Kidney (tissue), 14 donors: ENCODE measurements around the gene BMP8B. TPM values are rescaled to one million over a fixed set of nuclear protein-coding genes. Genes with fewer than 3 reads are reported as not detected.
"Not testable (repeated sequence)": the region's sequence is repeated elsewhere in the genome, so short reads cannot be mapped to it uniquely, and the experiment has no call there.

ENCODE experiments used
- DNase-seq, 5 donors: peaks; one replicate each; pipeline ENCODE4 v3.0.0-alpha.2; 2013 to 2020
- FAIRE-seq: peaks from 2 replicates; lab custom pipeline; 2012; peaks lifted over from hg19 to GRCh38; lab: Jason Lieb, UNC
- H3K27ac ChIP-seq, 2 donors: one replicate each; pipeline ENCODE4 v1.7.0; 2013; ENCODE audit warnings: low read depth in 2 of 2, low read length in 2 of 2, inconsistent platforms in 1 of 2
- H3K27me3 ChIP-seq: one replicate; pipeline ENCODE4 v1.7.1; 2013; ENCODE audit warnings: low read length, inconsistent platforms; ENCODE audit not compliant: control insufficient read depth, insufficient read depth
- H3K36me3 ChIP-seq, 3 donors: one replicate each; pipeline versions ENCODE4 v1.7.0 to v1.7.1; 2013; ENCODE audit warnings: low read length in 3 of 3, control low read depth in 1 of 3, inconsistent platforms in 1 of 3; ENCODE audit not compliant: insufficient read depth in 3 of 3, control insufficient read depth in 2 of 3
- H3K4me1 ChIP-seq, 3 donors: one replicate each; pipeline versions ENCODE4 v1.7.0 to v1.7.1; 2013; ENCODE audit warnings: low read length in 3 of 3, inconsistent platforms in 1 of 3, low read depth in 1 of 3; ENCODE audit not compliant: control insufficient read depth in 2 of 3, insufficient read depth in 2 of 3
- H3K4me3 ChIP-seq, 3 donors: one replicate each; pipeline versions ENCODE4 v1.7.0 to v1.8.1; 2013; ENCODE audit warnings: low read length in 3 of 3, control low read depth in 1 of 3, inconsistent platforms in 1 of 3
- H3K9ac ChIP-seq, 3 donors: one replicate each; pipeline versions ENCODE4 v1.7.0 to v1.7.1; 2013; ENCODE audit warnings: low read length in 3 of 3, control low read depth in 1 of 3, inconsistent platforms in 1 of 3
- H3K9me3 ChIP-seq, 3 donors: one replicate each; pipeline versions ENCODE4 v1.7.0 to v1.7.1; 2013; ENCODE audit warnings: low read length in 3 of 3, control low read depth in 1 of 3, inconsistent platforms in 1 of 3; ENCODE audit not compliant: control insufficient read depth in 2 of 3, insufficient read depth in 1 of 3
- intact Hi-C: fragments of 100-400 bp; cut with DNase I; formaldehyde crosslinking; loops from one replicate; pipeline ENCODE4 v1.11.1; 2022
- polyA plus RNA-seq: library from polyadenylated mRNA; stranded (reverse); fragments of 350-450 nt; fragmentation: Illumina TruSeq; extraction: RNeasy Lipid Tissue Mini Kit (QIAGEN cat#74804); gene quantifications from one replicate; pipeline ENCODE4 v1.2.3, GENCODE V29; 2014; ENCODE audit warnings: low read depth, low replicate concordance; ENCODE audit not compliant: insufficient read depth
- total RNA-seq: library from RNA; stranded (reverse); fragmentation: NEBNext Ultra II Directional; extraction: Animal tissue kit (Norgen Biotek cat#: 25700); gene quantifications from one replicate; pipeline ENCODE4 v1.2.1, GENCODE V29; 2021
- TF ChIP-seq, protein P1 (sequence below): IDR thresholded peaks from 3 replicates; pipeline ENCODE4 v1.5.1; 2012; ENCODE audit warnings: mild to moderate bottlenecking, moderate library complexity, borderline replicate concordance; ENCODE audit not compliant: insufficient read depth; ENCODE audit errors: extremely low read depth
- donor health status: control.
- donor health status: control.
- donor health status: control.
- donor health status: control.
- donor health status: control.
- donor health status: DM: yes; HTN: yes; CAD: no.
- donor health status: Normal renal cell carcinoma (clear cell type).

The BMP8B gene
- total and polyA plus RNA-seq, 2 donors from 2014 or later: 0.34 to 4.9 TPM

DNA sequence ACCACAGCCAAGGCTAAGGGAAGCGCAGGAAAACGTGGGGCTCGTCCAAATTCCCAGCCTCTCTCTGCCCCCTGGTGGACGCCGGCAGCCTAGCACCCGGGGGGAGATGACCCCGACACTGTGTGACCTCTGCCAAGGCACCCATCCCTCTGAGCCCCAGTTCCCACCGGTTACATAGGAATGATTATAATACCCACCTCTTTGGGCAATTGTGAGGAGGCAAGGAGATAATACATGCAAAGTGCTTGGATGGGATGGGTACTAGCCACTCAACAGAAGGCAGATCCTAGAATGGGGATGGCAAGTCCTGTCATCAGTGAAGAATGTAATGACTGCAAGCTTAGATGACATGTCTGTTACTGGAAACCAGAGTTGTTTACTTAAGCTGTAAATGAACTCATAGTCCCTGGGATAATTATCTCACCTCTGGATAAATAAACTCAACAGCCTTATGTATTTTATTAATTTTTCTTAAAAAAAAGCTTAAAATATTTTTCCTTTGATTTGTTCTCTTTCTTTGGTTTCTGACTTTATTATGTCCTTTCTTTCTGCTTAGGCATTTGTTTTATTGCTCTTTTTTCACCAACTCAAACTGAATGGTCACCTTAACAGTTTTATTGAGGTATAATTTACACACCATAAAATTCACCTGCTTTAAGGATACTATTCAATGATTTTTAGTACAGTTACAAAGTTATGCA is 11.3 kb upstream of the BMP8B start:
- FAIRE-seq: no peak
- peak; percentile 64 to 87 (median 70) for DNase-seq
- intact Hi-C loops: no loop called here

DNA sequence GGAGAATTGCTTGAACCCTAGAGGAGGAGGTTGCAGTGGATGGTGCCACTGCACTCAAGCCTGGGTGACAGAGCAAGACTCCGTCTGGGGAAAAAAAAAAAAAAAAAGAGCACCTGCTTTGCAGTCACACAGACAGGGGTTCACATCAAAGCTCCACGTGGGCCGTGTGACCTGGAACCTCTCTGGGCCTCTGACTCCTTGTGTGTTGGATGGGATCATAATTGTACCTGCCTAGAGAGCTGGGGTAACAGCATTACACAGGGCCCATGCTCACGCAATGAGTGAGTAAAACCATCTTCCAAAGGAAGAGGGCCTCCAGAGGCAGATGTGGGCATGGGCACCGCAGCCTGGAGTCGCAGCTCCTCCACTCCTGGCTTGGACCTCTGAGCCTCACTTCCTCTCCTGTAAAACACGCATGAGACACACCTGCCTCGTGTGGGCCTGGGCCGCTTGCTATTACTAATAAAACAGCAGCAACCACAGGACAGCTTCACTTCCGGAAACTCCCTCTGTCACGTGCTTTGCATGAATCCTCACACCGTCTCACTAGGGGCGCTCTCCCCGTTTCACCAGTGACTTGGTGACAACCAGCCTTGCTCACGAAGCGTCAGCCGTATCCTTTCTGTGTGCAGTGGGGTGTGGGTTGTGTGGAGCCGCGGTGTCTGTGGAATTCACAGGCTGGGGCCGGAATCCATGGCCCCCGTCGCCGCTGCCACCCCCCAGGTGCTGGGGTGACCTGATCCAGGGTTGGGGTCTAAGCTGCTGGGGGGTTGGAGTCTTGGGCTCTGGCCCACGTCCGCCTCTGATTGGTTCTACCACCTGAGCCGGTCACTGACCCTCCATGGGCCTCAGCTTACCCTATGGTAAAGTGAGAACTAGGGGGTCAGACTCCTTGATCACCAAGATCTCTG is 10.4 kb upstream of the BMP8B start:
- FAIRE-seq, H3K4me1 ChIP-seq, intact Hi-C loops, H3K27me3 ChIP-seq, H3K27ac ChIP-seq, H3K9me3 ChIP-seq, H3K9ac ChIP-seq, H3K36me3 ChIP-seq: not testable (repeated sequence)
- peak overlapping the region in 1 of 3 donors; percentile 21 for H3K4me3 ChIP-seq
- peak; percentile 77 to 93 (median 86) for DNase-seq

More for the DNA sequence above, 11.3 kb upstream of the BMP8B start:
- Histone ChIP-seq H3K36me3 (no peaks in the 10 kb centered on the region), H3K4me3 (no peak overlapping the region), H3K9me3 (no peaks in the 10 kb centered on the region), H3K4me1 (peaks cover 0 to 2% (median 0%) of the 10 kb centered on the region in 3 donors), H3K9ac (no peak overlapping the region), H3K27ac (no peak overlapping the region), H3K27me3 (no peaks in the 10 kb centered on the region)
- TF ChIP-seq, protein P1, sequence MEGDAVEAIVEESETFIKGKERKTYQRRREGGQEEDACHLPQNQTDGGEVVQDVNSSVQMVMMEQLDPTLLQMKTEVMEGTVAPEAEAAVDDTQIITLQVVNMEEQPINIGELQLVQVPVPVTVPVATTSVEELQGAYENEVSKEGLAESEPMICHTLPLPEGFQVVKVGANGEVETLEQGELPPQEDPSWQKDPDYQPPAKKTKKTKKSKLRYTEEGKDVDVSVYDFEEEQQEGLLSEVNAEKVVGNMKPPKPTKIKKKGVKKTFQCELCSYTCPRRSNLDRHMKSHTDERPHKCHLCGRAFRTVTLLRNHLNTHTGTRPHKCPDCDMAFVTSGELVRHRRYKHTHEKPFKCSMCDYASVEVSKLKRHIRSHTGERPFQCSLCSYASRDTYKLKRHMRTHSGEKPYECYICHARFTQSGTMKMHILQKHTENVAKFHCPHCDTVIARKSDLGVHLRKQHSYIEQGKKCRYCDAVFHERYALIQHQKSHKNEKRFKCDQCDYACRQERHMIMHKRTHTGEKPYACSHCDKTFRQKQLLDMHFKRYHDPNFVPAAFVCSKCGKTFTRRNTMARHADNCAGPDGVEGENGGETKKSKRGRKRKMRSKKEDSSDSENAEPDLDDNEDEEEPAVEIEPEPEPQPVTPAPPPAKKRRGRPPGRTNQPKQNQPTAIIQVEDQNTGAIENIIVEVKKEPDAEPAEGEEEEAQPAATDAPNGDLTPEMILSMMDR: peak; percentile 46

DNA sequence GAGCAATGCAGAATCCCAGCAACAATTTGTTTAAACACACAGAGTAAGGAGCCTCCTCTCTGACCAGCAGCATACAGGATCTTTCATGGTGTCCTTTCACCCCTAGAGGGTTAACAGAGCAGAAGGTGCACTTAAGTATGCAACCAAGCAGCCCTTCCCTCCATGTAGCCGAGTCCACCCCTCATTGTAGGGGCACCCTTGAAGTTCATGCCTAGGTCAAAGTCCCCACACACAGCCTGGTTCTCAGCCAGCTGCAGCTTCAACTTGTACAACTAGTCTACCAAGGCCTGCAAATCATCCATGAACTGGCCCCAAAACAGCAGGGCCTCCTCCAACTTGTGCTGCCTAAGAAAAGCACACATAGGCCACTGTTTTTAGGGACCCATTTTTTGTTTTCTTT is 7.0 kb upstream of the BMP8B start:
- DNase-seq (peak in 1 of 5 donors; percentile 29), FAIRE-seq (no peak)
- peaks cover 0 to 2% (median 0%) of the 10 kb centered on the region in 3 donors for H3K4me1 ChIP-seq
- no peak overlapping the region for H3K9ac ChIP-seq
- TF ChIP-seq, protein P1: no peak
- intact Hi-C loops: no loop called here
- H3K27ac ChIP-seq: no peak overlapping the region
- no peak overlapping the region for H3K4me3 ChIP-seq
- H3K36me3 ChIP-seq: no peaks in the 10 kb centered on the region
- no peaks in the 10 kb centered on the region for H3K9me3 ChIP-seq
- H3K27me3 ChIP-seq: no peaks in the 10 kb centered on the region

DNA sequence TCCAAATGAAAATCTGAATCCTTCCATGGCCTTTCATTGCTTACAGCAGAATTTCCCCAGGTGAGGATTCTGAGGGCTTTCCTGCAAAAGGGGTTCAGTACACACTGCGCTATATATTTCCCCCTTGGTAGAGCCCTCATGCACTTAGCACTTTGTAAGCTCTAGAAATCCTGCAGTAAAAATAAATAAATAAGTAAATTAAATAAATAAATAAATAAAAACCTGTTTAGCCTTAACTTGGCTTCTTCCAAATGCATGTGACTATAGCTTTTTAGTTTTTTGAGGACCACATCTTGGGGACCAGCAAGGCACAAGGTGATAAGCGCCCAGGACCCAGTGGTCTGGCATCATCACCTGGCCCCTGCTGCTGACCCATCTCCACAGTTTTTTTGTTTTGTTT is 3.2 kb upstream of the BMP8B start:
- Histone ChIP-seq H3K9me3 (no peaks in the 10 kb centered on the region), H3K4me1 (peaks cover 0 to 2% (median 0%) of the 10 kb centered on the region in 3 donors), H3K36me3 (no peaks in the 10 kb centered on the region), H3K27me3 (peaks cover 5% of the 10 kb centered on the region), H3K9ac (no peak overlapping the region), H3K4me3 (no peak overlapping the region), H3K27ac (no peak overlapping the region)
- TF ChIP-seq, protein P1: no peak
- peak in 1 of 5 donors; percentile 36 for DNase-seq
- FAIRE-seq: no peak
- intact Hi-C loops: no loop called here
